ENCODE measurements around the gene FCN2.

- no peak for TF ChIP-seq CTCF (conservative IDR thresholded peaks at IDR 0.05; ENCODE audit: low read depth, low read length)
- TF ChIP-seq SMC3 (IDR thresholded peaks at IDR 0.05; ENCODE audit: low read depth, low read length) = no peak
- TF ChIP-seq BHLHE40 (IDR thresholded peaks at IDR 0.05; ENCODE audit: low read depth, low read length) = no peak
- no peak for TF ChIP-seq POLR2A (IDR thresholded peaks at IDR 0.05; ENCODE audit: low read depth, low read length)
- TF ChIP-seq RAD21 (IDR thresholded peaks at IDR 0.05; ENCODE audit: low read length) = no peak
- no peak for TF ChIP-seq USF2 (IDR thresholded peaks at IDR 0.05; ENCODE audit: low read depth, low read length)
These were observed 36.9 kb upstream of the FCN2 start for GRCh38 chr9:134843740-134844139.

Measured in IMR-90 (cell line).